ENCODE results near the gene CEP57L1.
"Not testable (repeated sequence)": the region's sequence is repeated elsewhere in the genome, so short reads cannot be mapped to it uniquely, and the experiment has no call there.

Gene CEP57L1

GRCh38 chr6:109074133-109074415, 21.2 kb upstream of the CEP57L1 start:
- DNase-seq: no peak

DNA sequence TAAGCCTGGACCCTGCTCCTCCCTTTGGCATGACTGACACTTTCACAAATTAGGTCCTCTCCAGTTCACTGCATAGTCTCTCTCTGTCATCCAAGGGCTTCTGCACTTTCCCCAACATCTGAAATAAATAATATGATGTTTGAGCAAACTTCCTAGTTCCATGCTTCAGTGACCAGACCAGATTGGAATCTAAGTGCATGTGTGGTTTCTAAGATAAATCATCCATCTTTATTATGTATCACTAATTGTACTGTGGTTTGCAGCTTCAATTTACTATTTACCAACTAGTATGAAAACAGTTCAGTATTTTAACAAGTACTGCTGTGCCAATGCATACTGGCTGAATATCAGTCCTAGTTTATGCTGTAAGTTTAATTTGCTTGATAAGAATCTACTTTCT, 19.4 kb upstream of the CEP57L1 start:
- peak; percentile 55 for DNase-seq

- DNase-seq: no peak
These were observed 18.9 kb upstream of the CEP57L1 start for GRCh38 chr6:109076377-109076776.

DNA sequence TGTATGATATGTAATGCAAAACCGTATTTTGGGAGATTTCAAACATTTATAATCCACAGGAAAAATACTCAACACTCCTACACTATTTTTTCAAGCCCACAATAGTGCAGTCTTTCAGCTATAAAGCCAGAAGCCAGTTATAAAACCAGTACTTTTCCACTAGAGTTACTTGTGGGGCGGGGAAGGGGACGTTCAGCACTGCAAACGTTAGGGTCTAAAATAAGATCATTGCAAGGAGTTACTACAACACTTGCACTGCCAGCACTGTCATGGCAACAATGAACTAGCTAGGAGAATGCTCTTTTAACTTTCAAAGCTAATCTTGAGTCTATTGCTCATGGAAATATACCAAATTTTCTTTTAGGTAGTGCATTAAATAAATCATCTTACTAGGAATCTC, 15.3 kb upstream of the CEP57L1 start:
- no peak for DNase-seq

DNA sequence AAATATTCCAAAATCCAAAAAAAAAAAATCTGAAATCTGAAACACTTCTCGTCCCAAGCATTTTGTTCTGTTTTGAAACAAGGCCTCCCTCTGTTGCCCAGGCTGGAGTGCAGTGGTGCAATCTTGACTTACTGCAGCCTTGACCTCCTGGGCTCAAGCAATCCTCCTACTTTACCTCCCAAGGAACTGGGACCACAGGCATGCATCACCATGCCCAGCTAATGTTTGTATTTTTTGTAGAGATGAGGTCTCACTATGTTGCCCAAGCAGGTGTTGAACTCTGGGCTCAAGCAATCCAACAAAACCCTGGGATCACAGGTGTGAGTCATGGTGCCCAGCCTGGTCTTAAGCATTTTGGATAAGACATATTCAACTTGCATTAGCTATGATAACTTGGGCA, 14.3 kb upstream of the CEP57L1 start:
- DNase-seq: no peak

- DNase-seq: no peak
These were observed 13.7 kb upstream of the CEP57L1 start for GRCh38 chr6:109081516-109082187.

- DNase-seq: no peak
These were observed 13.1 kb upstream of the CEP57L1 start for GRCh38 chr6:109082188-109082577.

DNA sequence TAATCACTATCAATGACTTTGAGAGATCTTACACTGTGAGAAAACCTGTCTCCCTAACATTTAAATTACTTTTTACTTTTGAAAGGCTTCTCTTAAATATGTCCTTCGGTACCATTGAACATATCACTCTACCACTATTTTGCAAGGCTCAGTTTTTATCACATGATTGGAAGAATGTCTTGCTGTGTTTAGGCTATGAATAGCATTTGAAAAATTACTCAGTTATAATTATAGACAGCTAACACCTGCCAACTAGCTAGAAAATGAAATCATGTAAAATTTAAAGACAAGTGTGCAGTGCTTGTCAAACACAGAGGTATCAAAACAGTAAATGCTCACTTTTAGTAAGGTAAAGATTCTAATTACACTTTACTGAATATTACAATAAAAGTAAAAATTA, 11.7 kb upstream of the CEP57L1 start:
- no peak for DNase-seq

DNA sequence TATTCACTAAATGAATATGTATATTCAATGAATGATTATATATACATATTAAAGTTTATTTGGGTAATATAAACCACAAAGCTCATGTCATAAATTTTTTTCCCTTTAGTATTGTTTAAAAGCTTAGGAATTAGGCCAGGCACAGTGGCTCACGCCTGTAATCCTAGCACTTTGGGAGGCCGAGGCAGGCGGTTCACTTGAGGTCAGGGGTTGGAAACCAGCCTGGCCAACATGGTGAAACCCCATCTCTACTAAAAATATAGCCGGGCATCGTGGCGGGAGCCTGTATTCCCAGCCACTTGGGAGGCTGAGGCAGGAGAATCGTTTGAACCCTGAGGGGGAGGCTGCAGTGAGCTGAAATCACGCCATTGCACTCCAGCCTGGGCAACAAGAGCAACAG, 11.2 kb upstream of the CEP57L1 start:
- DNase-seq: not testable (repeated sequence)

GRCh38 chr6:109087661-109088264, 7.5 kb upstream of the CEP57L1 start:
- no peak for DNase-seq

DNA sequence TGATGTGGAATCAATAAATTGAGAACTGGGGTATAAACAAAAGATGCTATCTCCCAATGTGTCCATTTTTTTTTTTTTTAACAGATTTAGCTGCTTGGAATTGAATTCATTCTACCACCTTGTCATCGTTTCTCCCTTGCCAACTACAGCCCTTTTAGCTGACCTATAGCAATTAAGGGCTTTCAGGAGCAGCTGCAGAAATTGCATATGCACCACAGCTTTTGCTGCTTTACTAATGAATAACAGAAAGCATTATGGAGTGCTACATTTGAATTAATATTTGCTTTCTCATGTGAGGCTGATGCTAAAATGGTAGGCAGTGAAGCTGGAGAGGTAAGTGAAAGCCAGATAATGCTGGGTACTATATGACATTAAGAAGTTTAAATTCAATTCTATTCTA, 6.3 kb upstream of the CEP57L1 start:
- DNase-seq: no peak

- no peak for DNase-seq
These were observed 3.8 kb upstream of the CEP57L1 start for GRCh38 chr6:109091314-109092024.

- DNase-seq: no peak
These were observed 3.2 kb upstream of the CEP57L1 start for GRCh38 chr6:109092074-109092473.

GRCh38 chr6:109093732-109094415, 1.4 kb upstream of the CEP57L1 start:
- DNase-seq: no peak

GRCh38 chr6:109094416-109095035, 781 bp upstream of the CEP57L1 start, which contains the start of gene SESN1:
SESN1 (minus strand) TSS chr6:109094846; CDS start chr6:109094073, 773 bp downstream.
- DNase-seq: peak; percentile 99

DNA sequence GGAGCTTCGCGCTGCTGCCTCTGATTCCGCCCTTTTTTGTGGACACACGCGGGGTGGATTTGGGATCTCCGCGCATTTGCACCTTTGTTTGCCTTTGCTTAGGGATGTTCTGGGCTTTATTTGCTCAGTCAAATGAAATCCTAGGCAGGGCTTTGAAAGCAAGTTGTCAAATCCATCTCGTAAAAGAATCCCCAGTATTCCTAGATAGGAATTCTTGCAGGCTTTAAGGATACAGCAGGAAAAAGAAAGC, 453 bp downstream of the CEP57L1 start:
- DNase-seq: no peak

DNA sequence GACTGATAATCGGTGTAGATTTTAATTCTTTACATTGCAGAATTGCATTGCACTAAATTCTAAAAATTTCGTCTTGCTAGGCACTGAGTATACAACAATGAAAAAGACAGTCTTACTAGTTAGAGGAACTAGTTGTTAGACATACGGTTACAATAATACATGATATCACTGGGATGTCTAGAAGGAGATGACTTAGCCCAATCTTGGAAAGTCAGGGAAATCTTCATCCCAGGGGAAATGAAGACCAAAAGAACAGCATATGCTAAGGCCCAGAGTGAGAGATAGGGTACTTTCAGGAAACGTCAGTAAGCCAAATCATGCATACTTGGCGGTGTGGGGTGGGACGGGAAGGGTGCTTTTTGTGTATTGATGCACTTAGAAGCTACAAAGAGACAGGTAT, 901 bp downstream of the CEP57L1 start:
- DNase-seq: peak; percentile 20

DNA sequence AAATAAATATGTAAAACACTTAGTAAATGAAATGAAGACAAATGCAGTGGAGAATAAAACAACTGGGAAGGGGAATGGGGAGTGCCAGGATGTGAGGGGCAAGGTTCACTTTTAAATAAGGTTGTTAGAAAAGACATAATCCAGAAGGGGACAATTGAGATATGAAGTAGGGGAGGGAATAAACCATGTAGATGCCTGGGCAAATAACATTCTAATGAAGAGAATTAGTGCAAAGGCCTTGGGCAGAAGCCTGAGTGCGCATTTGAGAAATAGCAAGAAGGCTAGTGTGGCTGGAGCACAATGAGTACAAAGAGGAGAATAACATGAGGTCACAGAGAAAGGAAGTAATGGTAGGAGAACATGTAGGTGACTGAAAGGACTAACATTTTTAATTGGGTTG, 2.4 kb downstream of the CEP57L1 start:
- DNase-seq: no peak

DNA sequence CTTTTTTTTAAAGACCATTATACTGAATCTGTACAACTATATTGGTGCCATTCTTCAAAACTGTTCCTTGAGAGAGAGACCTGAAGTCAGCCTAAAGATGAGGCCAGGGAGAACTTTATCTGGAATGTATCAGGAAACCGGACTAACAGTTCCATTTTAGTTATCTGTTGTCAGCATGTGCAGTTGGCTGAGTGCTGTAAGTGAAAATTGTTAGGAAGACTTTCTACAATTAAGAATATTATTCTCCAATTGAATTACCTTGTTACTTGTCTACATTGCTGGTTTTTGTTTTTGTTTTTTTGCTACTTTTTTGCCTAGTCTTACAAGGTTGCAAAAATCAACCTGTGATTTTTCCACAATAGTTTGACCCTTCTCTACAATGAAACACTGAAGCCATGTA, 7.5 kb downstream of the CEP57L1 start:
- DNase-seq: no peak

- DNase-seq: no peak
These were observed 8.6 kb downstream of the CEP57L1 start for GRCh38 chr6:109103942-109104341.

DNA sequence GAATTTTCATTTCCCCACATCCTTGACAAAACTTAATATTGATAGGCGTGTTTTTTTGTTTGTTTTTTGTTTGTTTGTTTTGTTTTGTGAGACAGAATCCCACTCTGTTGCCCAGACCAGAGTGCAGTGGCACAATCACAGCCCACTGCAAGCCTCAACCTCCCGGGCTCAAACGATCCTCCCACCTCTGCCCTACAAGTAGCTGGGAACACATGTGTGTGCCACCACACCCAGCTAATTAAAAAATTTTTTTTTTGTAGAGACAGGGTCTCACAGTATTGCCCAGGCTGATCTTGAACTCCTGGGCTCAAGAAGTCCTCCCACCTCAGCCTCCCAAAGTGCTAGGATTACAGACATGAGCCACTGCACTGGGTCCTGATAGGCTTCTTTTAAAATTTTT, 9.2 kb downstream of the CEP57L1 start:
- DNase-seq: no peak

DNA sequence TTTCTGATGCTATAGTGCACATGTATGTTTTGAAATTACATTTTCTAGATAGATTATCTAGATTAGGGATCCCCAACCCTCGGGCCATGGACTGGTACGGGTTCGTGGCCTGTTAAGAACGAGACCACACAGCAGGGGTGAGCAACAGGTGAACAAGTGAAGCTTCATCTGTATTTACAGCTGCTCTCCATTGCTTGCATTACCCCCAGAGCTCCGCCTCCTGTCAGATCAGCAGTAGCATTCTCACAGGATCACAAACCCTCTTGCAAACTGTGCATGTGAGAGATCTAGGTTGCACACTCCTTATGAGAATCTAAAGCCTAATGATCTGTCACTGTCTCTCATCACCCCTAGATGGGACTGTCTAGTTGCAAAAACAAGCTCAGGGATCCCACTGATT, 10.4 kb downstream of the CEP57L1 start:
- no peak for DNase-seq

GRCh38 chr6:109109663-109110062, 14.4 kb downstream of the CEP57L1 start:
- not testable (repeated sequence) for DNase-seq

Data from fibroblast of skin of scalp (primary cell).